ENCODE data around the gene SNPH.

DNA sequence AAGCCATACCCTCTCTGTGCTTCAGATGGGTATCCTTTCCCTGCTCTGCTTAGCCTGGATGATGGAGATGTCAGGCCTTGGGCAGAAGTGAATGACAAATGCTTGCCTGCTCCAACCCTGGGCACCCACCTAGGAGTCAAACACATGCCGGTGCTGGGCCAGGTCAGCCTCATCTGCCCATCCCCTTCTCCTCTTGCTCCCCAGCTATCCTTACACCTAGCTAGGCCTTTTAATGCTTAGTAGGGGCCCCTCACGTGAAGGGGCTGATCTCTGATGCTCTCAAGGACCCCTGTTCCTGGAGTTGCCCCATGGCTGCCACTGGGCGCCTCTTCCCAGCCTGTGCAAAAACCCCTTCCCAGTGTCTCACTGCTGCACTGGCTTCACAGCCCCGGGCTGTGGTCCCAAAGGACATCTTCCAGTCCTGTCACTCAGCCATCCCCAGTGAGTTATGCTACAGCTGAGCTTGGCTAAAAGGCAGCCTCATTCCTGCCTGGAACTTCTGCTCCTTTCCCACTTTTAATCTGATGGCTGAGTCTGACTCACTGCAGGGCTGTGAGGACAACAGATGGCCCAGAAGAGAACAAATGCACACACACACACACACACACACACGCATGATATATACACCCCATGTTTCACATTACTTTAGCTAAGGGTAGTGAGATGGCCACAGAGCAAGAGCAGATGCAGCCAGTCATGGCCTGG, 75.6 kb downstream of the SNPH start:
- TF ChIP-seq ZBTB7A (IDR thresholded peaks at IDR 0.05; ENCODE audit: low read depth) (no peak), EP300 (IDR thresholded peaks at IDR 0.05; ENCODE audit: borderline replicate concordance) (no peak), CEBPB (IDR thresholded peaks at IDR 0.05) (no peak), NFIC (IDR thresholded peaks at IDR 0.05) (no peak)
- TF ChIP-seq, protein P1, sequence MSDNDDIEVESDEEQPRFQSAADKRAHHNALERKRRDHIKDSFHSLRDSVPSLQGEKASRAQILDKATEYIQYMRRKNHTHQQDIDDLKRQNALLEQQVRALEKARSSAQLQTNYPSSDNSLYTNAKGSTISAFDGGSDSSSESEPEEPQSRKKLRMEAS (IDR thresholded peaks at IDR 0.05) = no peak
- TF ChIP-seq, protein P2, sequence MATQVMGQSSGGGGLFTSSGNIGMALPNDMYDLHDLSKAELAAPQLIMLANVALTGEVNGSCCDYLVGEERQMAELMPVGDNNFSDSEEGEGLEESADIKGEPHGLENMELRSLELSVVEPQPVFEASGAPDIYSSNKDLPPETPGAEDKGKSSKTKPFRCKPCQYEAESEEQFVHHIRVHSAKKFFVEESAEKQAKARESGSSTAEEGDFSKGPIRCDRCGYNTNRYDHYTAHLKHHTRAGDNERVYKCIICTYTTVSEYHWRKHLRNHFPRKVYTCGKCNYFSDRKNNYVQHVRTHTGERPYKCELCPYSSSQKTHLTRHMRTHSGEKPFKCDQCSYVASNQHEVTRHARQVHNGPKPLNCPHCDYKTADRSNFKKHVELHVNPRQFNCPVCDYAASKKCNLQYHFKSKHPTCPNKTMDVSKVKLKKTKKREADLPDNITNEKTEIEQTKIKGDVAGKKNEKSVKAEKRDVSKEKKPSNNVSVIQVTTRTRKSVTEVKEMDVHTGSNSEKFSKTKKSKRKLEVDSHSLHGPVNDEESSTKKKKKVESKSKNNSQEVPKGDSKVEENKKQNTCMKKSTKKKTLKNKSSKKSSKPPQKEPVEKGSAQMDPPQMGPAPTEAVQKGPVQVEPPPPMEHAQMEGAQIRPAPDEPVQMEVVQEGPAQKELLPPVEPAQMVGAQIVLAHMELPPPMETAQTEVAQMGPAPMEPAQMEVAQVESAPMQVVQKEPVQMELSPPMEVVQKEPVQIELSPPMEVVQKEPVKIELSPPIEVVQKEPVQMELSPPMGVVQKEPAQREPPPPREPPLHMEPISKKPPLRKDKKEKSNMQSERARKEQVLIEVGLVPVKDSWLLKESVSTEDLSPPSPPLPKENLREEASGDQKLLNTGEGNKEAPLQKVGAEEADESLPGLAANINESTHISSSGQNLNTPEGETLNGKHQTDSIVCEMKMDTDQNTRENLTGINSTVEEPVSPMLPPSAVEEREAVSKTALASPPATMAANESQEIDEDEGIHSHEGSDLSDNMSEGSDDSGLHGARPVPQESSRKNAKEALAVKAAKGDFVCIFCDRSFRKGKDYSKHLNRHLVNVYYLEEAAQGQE (IDR thresholded peaks at IDR 0.05; ENCODE audit: low read depth) = no peak

All from Ishikawa (cell line).